ENCODE measurements around the gene RGL2. TPM values are rescaled to one million over a fixed set of nuclear protein-coding genes. Genes with fewer than 3 reads are reported as not detected.

The RGL2 gene
- total RNA-seq, 1 experiment from 2014 or later: 84.4 TPM

- no peak overlapping the region for H3K27ac ChIP-seq (ENCODE audit: low read length)
- intact Hi-C loops (cut with micrococcal nuclease; ENCODE audit: unreplicated experiment) (no loop called here), in situ Hi-C loops (cut with HindIII; ENCODE audit: low pct_unique_long_range_greater_than_20kb, low sequenced_read_pairs) (no loop called here)
- DNase-seq (ENCODE audit: low read depth, low spot score) (no peak), ATAC-seq (no peak)
- no peak for TF ChIP-seq TCF7L2 (IDR thresholded peaks at IDR 0.05; ENCODE audit: low read depth, low read length)
- TF ChIP-seq REST (IDR thresholded peaks at IDR 0.05; ENCODE audit: insufficient read depth in 1 of 2, low read depth in 2 of 2, low read length in 1 of 2): no peak
- no peak for TF ChIP-seq POLR2AphosphoS5 (IDR thresholded peaks at IDR 0.05; ENCODE audit: low read depth, low read length)
- no peak for TF ChIP-seq SIN3A (IDR thresholded peaks at IDR 0.05; ENCODE audit: borderline replicate concordance, insufficient read depth, low read depth, low read length)
- no peak for TF ChIP-seq CTCF (IDR thresholded peaks at IDR 0.05)
- CTCF ChIA-PET: interaction anchor here (0.6 kb wide), 1 partner anchor 94 kb away, joined by 5 read pairs; no protein-coding TSS in a partner anchor
- H3K4me3 ChIP-seq (ENCODE audit: low read depth in 2 of 2, low read length in 2 of 2): no peak overlapping the region
- BruUV-seq (replicated peaks): no TSS peak
- POLR2A ChIA-PET: interaction anchor here (0.7 kb wide), 1 partner anchor 89 kb away, joined by 9 read pairs; no protein-coding TSS in a partner anchor
- peaks cover 15% of the 10 kb centered on the region for H3K36me3 ChIP-seq (ENCODE audit: control insufficient read depth, insufficient read depth, low read length)
- H3K9me3 ChIP-seq (ENCODE audit: control insufficient read depth, insufficient read depth, low read depth, low read length): no peaks in the 10 kb centered on the region
- peaks cover 11% of the 10 kb centered on the region for H3K4me1 ChIP-seq (ENCODE audit: control insufficient read depth, insufficient read depth, low read length)
- H3K27me3 ChIP-seq (ENCODE audit: control insufficient read depth, insufficient read depth, low read length): no peaks in the 10 kb centered on the region
Measured at GRCh38 chr6:33301877-33302276, 3.1 kb upstream of the RGL2 start.

- in situ Hi-C loops (cut with HindIII; ENCODE audit: low pct_unique_long_range_greater_than_20kb, low sequenced_read_pairs): no loop called here
- ChIA-PET CTCF (interaction anchor here (0.6 to 1.6 kb wide), 4 partner anchors 18 to 187 kb away, joined by 5 to 9 read pairs (median 7); partner anchors contain the start of genes B3GALT4 and ZBTB22), POLR2A (interaction anchor here (0.5 to 1.1 kb wide), 4 partner anchors 10 to 327 kb away, joined by 3 to 6 read pairs (median 4); partner anchors contain the start of genes PFDN6, WDR46 and ZBTB22)
- peaks cover 13% of the 10 kb centered on the region for H3K4me1 ChIP-seq (ENCODE audit: control insufficient read depth, insufficient read depth, low read length)
- peak overlapping the region; percentile 72 to 80 for H3K4me3 ChIP-seq (ENCODE audit: low read depth in 2 of 2, low read length in 2 of 2)
- peaks cover 10% of the 10 kb centered on the region for H3K36me3 ChIP-seq (ENCODE audit: control insufficient read depth, insufficient read depth, low read length)
- TF ChIP-seq CTCF (IDR thresholded peaks at IDR 0.05) (peak; percentile 91), TCF7L2 (IDR thresholded peaks at IDR 0.05; ENCODE audit: low read depth, low read length) (no peak; the same call in 1 of the 2 replicates), SIN3A (IDR thresholded peaks at IDR 0.05; ENCODE audit: borderline replicate concordance, insufficient read depth, low read depth, low read length) (peak; percentile 78), REST (IDR thresholded peaks at IDR 0.05; ENCODE audit: insufficient read depth in 1 of 2, low read depth in 2 of 2, low read length in 1 of 2) (peak; percentile 43 to 69; a peak in 2 of 4 replicates), POLR2AphosphoS5 (IDR thresholded peaks at IDR 0.05; ENCODE audit: low read depth, low read length) (peak; percentile 94)
- peak; percentile 81 for ATAC-seq
- DNase-seq (ENCODE audit: low read depth, low spot score): no peak
- intact Hi-C loops (cut with micrococcal nuclease; ENCODE audit: unreplicated experiment): no loop called here
- H3K27ac ChIP-seq (ENCODE audit: low read length): peak overlapping the region; percentile 97
- H3K27me3 ChIP-seq (ENCODE audit: control insufficient read depth, insufficient read depth, low read length): no peaks in the 10 kb centered on the region
- TSS peak; percentile 96 for BruUV-seq (replicated peaks)
- no peaks in the 10 kb centered on the region for H3K9me3 ChIP-seq (ENCODE audit: control insufficient read depth, insufficient read depth, low read depth, low read length)
Measured at GRCh38 chr6:33299237-33299944, 649 bp upstream of the RGL2 start.
